IMR-90 (cell line): ENCODE data around the gene CAMK2G. TPM values are rescaled to one million over a fixed set of nuclear protein-coding genes. Genes with fewer than 3 reads are reported as not detected.

ENCODE experiments used
- ATAC-seq: fragments of 200-7000 bp; cut with Tn5 transposase; 2 replicates; pipeline ENCODE4 v1.9.1; 2020; ENCODE audit warnings: low read depth, mild to moderate bottlenecking, moderate library complexity
- BruUV-seq: library from RNA; stranded (reverse); fragments of 400-500 nt; replicated peaks from 2 replicates; lab custom pipeline; 2021; lab: Mats Ljungman, UMichigan
- CTCF ChIA-PET: fragments of 300-600 bp; formaldehyde crosslinking; extraction: SDS; loops from one replicate; lab custom pipeline; 2021; ENCODE audit warnings: antibody characterized with exemption; lab: Yijun Ruan, JAX
- POLR2A ChIA-PET: fragments of 300-600 bp; sonication (Branson Sonifier 250); formaldehyde crosslinking; loops from one replicate; lab custom pipeline; 2022; ENCODE audit warnings: antibody characterized with exemption; ENCODE audit not compliant: unreplicated experiment; lab: Charles Lee
- DNase-seq: peaks from one replicate; pipeline ENCODE4 v3.0.0; 2013
- H2AFZ ChIP-seq: replicated peaks from 2 replicates; pipeline ENCODE3; 2013; ENCODE audit warnings: low read length, mild to moderate bottlenecking; ENCODE audit not compliant: poor library complexity
- H2AK5ac ChIP-seq: 2 replicates; pipeline ENCODE4 v1.6.1; 2013; ENCODE audit warnings: low read depth, low read length, inconsistent platforms
- H2AK9ac ChIP-seq: replicated peaks from 2 replicates; pipeline ENCODE3; 2013; ENCODE audit warnings: mild to moderate bottlenecking, low read depth, low read length, moderate library complexity; ENCODE audit not compliant: poor library complexity
- H2BK120ac ChIP-seq: 2 replicates; pipeline ENCODE4 v1.6.1; 2013; ENCODE audit warnings: low read depth, low read length, inconsistent platforms
- H2BK15ac ChIP-seq: 3 replicates; pipeline ENCODE4 v1.6.1; 2013; ENCODE audit warnings: low read depth, low read length, inconsistent platforms
- H2BK20ac ChIP-seq: 2 replicates; pipeline ENCODE4 v1.6.1; 2013; ENCODE audit warnings: low read depth, mild to moderate bottlenecking, inconsistent platforms, low read length, moderate library complexity
- H2BK5ac ChIP-seq: 2 replicates; pipeline ENCODE4 v1.6.1; 2013; ENCODE audit warnings: mild to moderate bottlenecking, low read depth, low read length, inconsistent platforms; ENCODE audit not compliant: poor library complexity, severe bottlenecking
- H3K14ac ChIP-seq: replicated peaks from 2 replicates; pipeline ENCODE4 v1.6.1; 2013; ENCODE audit warnings: low read depth, low read length, inconsistent platforms
- H3K18ac ChIP-seq: 2 replicates; pipeline ENCODE4 v1.6.1; 2013; ENCODE audit warnings: low read depth, low read length, control low read depth
- H3K23ac ChIP-seq: 2 replicates; pipeline ENCODE4 v1.6.1; 2013; ENCODE audit warnings: low read depth, low read length, inconsistent platforms
- H3K27ac ChIP-seq: 2 replicates; pipeline ENCODE4 v1.5.1; 2013; ENCODE audit warnings: mild to moderate bottlenecking, control low read depth, low read length; ENCODE audit not compliant: insufficient read depth
- H3K27me3 ChIP-seq: 2 replicates; pipeline ENCODE4 v1.6.1; 2013; ENCODE audit warnings: low read length; ENCODE audit not compliant: control insufficient read depth, insufficient read depth
- H3K36me3 ChIP-seq: 2 replicates; pipeline ENCODE4 v1.6.1; 2013; ENCODE audit warnings: low read length, mixed read lengths; ENCODE audit not compliant: control insufficient read depth, insufficient read depth
- H3K4ac ChIP-seq: 2 replicates; pipeline ENCODE4 v1.6.1; 2013; ENCODE audit warnings: low read depth, low read length, inconsistent platforms
- H3K4me1 ChIP-seq: 2 replicates; pipeline ENCODE4 v1.6.1; 2013; ENCODE audit warnings: low read length, mixed read lengths; ENCODE audit not compliant: control insufficient read depth, insufficient read depth
- H3K4me2 ChIP-seq: 2 replicates; pipeline ENCODE4 v1.6.1; 2013; ENCODE audit warnings: low read depth, mild to moderate bottlenecking, control low read depth, low read length, moderate library complexity
- H3K4me3 ChIP-seq: 2 replicates; pipeline ENCODE4 v1.5.1; 2013; ENCODE audit warnings: low read depth, mild to moderate bottlenecking, control low read depth, low read length, moderate library complexity; ENCODE audit not compliant: insufficient read depth
- H3K56ac ChIP-seq: 2 replicates; pipeline ENCODE4 v1.6.1; 2013; ENCODE audit warnings: low read length, inconsistent platforms; ENCODE audit not compliant: insufficient read depth; ENCODE audit errors: extremely low read depth
- H3K79me1 ChIP-seq, 2 experiments: 2 replicates each; pipeline ENCODE4 v1.6.1; 2013; ENCODE audit warnings: low read length in 2 of 2, inconsistent platforms in 1 of 2, low read depth in 1 of 2
- H3K9ac ChIP-seq: 2 replicates; pipeline ENCODE4 v1.6.1; 2013; ENCODE audit warnings: low read depth, low read length, control low read depth
- H3K9me1 ChIP-seq: 2 replicates; pipeline ENCODE4 v1.6.1; 2013; ENCODE audit warnings: low read length, inconsistent platforms; ENCODE audit not compliant: insufficient read depth
- H3K9me3 ChIP-seq: 2 replicates; pipeline ENCODE4 v1.6.1; 2013; ENCODE audit warnings: low read length; ENCODE audit not compliant: control insufficient read depth, insufficient read depth
- H4K20me1 ChIP-seq: 2 replicates; pipeline ENCODE4 v1.6.1; 2013; ENCODE audit warnings: low read length, inconsistent platforms; ENCODE audit not compliant: insufficient read depth
- H4K5ac ChIP-seq: 2 replicates; pipeline ENCODE4 v1.6.1; 2013; ENCODE audit warnings: mild to moderate bottlenecking, low read depth, low read length, control low read depth
- H4K8ac ChIP-seq, 2 experiments: 2 replicates each; pipeline ENCODE4 v1.6.1; 2013; ENCODE audit warnings: low read depth in 2 of 2, low read length in 2 of 2, control low read depth in 1 of 2, inconsistent platforms in 1 of 2
- H4K91ac ChIP-seq: 2 replicates; pipeline ENCODE4 v1.6.1; 2013; ENCODE audit warnings: low read depth, low read length, inconsistent platforms; ENCODE audit not compliant: insufficient read depth
- CEBPB ChIP-seq: IDR thresholded peaks from 2 replicates; pipeline ENCODE4 v1.6.1; 2012; ENCODE audit warnings: low read depth, low read length, improper control_type of control experiment
- CHD1 ChIP-seq: IDR thresholded peaks from 2 replicates; pipeline ENCODE4 v1.6.1; 2012; ENCODE audit warnings: low read depth, low read length, improper control_type of control experiment
- CTCF ChIP-seq: conservative IDR thresholded peaks from 2 replicates; pipeline ENCODE4 v1.5.1; 2012; ENCODE audit warnings: mild to moderate bottlenecking, low read depth, low read length, improper control_type of control experiment
- FOS ChIP-seq: fragments of 150-350 bp; IDR thresholded peaks from 2 replicates; pipeline ENCODE4 v1.6.1; 2016; ENCODE audit warnings: low read depth, low read length
- MAFK ChIP-seq: IDR thresholded peaks from 2 replicates; pipeline ENCODE4 v1.6.1; 2012; ENCODE audit warnings: low read depth, low read length, improper control_type of control experiment
- MAZ ChIP-seq: IDR thresholded peaks from 2 replicates; pipeline ENCODE4 v1.6.1; 2012; ENCODE audit warnings: low read depth, mild to moderate bottlenecking, low read length, improper control_type of control experiment, moderate library complexity, borderline replicate concordance
- MXI1 ChIP-seq: IDR thresholded peaks from 2 replicates; pipeline ENCODE4 v1.6.1; 2012; ENCODE audit warnings: low read depth, mild to moderate bottlenecking, low read length, moderate library complexity, borderline replicate concordance
- NFE2L2 ChIP-seq: fragments of 150-350 bp; IDR thresholded peaks from 2 replicates; pipeline ENCODE4 v1.6.1; 2016; ENCODE audit warnings: low read depth, mild to moderate bottlenecking, low read length
- POLR2A ChIP-seq: IDR thresholded peaks from 2 replicates; pipeline ENCODE4 v1.6.1; 2012; ENCODE audit warnings: mild to moderate bottlenecking, low read depth, low read length
- RAD21 ChIP-seq: IDR thresholded peaks from 2 replicates; pipeline ENCODE4 v1.6.1; 2012; ENCODE audit warnings: low read length, improper control_type of control experiment
- RCOR1 ChIP-seq: IDR thresholded peaks from 2 replicates; pipeline ENCODE4 v1.6.1; 2012; ENCODE audit warnings: mild to moderate bottlenecking, low read length, improper control_type of control experiment; ENCODE audit not compliant: insufficient replicate concordance
- RFX5 ChIP-seq: IDR thresholded peaks from 2 replicates; pipeline ENCODE4 v1.8.0; 2012; ENCODE audit warnings: low read depth, mild to moderate bottlenecking, low read length, moderate library complexity
- SMC3 ChIP-seq: fragments of 150-350 bp; IDR thresholded peaks from 2 replicates; pipeline ENCODE4 v1.6.1; 2016; ENCODE audit warnings: low read depth, mild to moderate bottlenecking, antibody characterized with exemption, low read length, moderate library complexity
- WGBS, 2 experiments: methylation state at CpG; one replicate each; pipeline versions ENCODE4 v1.1.5 to v1.1.7; 2013; ENCODE audit warnings: missing lambda C conversion rate in 2 of 2; ENCODE audit not compliant: insufficient read length in 1 of 2; ENCODE audit errors: extremely low coverage in 2 of 2; 5-methylcytosine and 5-hydroxymethylcytosine counted together
- dilution Hi-C: fragments of 300-500 bp; cut with HindIII; formaldehyde crosslinking; loops from one replicate; pipeline ENCODE4 v1.14.3; 2018; ENCODE audit warnings: low sequenced_read_pairs; ENCODE audit not compliant: unreplicated experiment
- in situ Hi-C: fragments of 300-500 bp; cut with MboI; formaldehyde crosslinking; loops from 3 replicates; pipeline ENCODE4 v1.14.3; 2019; ENCODE audit warnings: low sequenced_read_pairs, inconsistent platforms, mixed read lengths
- intact Hi-C: fragments of 100-400 bp; cut with micrococcal nuclease; formaldehyde crosslinking; loops from 2 replicates; pipeline ENCODE4 v1.10.0; 2022
- polyA plus RNA-seq, 3 experiments: library from polyadenylated mRNA; depleted of rRNA; stranded (reverse); fragments of >200 nt; gene quantifications; 2 replicates each; pipeline ENCODE4 v1.2.3, GENCODE V29; 2012; ENCODE audit warnings: low replicate concordance in 1 of 3
- total RNA-seq: library from RNA; depleted of rRNA; stranded (reverse); fragments of >200 nt; gene quantifications from 2 replicates; pipeline ENCODE4 v1.2.3, GENCODE V29; 2012

Gene CAMK2G
- total and polyA plus RNA-seq, 2 of the 4 experiments (the other 2 are of a cell fraction): 20.4 to 25.4 TPM

- no peak for ATAC-seq
- Histone ChIP-seq H2AK9ac (no peak overlapping the region), H2AFZ (no peak overlapping the region), H2BK20ac (no peak overlapping the region), H3K79me1 (peaks cover 57 to 77% of the 10 kb centered on the region in 2 experiments), H4K20me1 (peaks cover 33% of the 10 kb centered on the region), H3K27me3 (no peaks in the 10 kb centered on the region), H2BK15ac (no peak overlapping the region), H3K14ac (no peak overlapping the region), H4K8ac (peak overlapping the region in 1 of 2 experiments; percentile 26; a peak in 1 of 4 replicates), H3K9ac (no peak overlapping the region), H3K4me2 (no peak overlapping the region), H3K4ac (no peak overlapping the region), H3K4me1 (peaks cover 11% of the 10 kb centered on the region), H2BK120ac (no peak overlapping the region), H3K4me3 (no peak overlapping the region), H2AK5ac (no peak overlapping the region), H4K5ac (no peak overlapping the region), H3K9me3 (no peaks in the 10 kb centered on the region), H4K91ac (no peak overlapping the region), H2BK5ac (peak overlapping the region; percentile 1), H3K56ac (no peak overlapping the region), H3K27ac (no peak overlapping the region), H3K36me3 (peaks cover 73% of the 10 kb centered on the region), H3K9me1 (peaks cover 27% of the 10 kb centered on the region), H3K23ac (no peak overlapping the region), H3K18ac (no peak overlapping the region)
- TF ChIP-seq CTCF (no peak), MAFK (no peak), POLR2A (no peak), RCOR1 (no peak), RAD21 (no peak), FOS (no peak), MAZ (no peak), CHD1 (no peak), RFX5 (no peak), MXI1 (no peak), CEBPB (no peak), SMC3 (no peak), NFE2L2 (no peak)
- BruUV-seq: no TSS peak
- intact Hi-C loops: no loop called here
- POLR2A ChIA-PET: no interaction called here
- in situ Hi-C loops: no loop called here
- WGBS, 2 experiments: no CpG with 5 or more reads among the region's 2 CpGs
- no peak for DNase-seq
- dilution Hi-C loops: no loop called here
- CTCF ChIA-PET: no interaction called here
These were observed 111.0 kb downstream of the CAMK2G start for GRCh38 chr10:73763343-73763742.
